HL-60 (cell line): ENCODE measurements around the gene VAMP2.

Experiments
- DNase-seq, 2 experiments: peaks; one replicate each; pipeline ENCODE4 v3.0.0-alpha.2; 2010 to 2020; ENCODE audit warnings: low read depth in 1 of 2, low spot score in 1 of 2
- H3K27ac ChIP-seq: fragments of 250-450 bp; sonication (Bioruptor Pico); replicated peaks from 2 replicates; pipeline ENCODE4 v1.5.1; 2020; ENCODE audit warnings: mild to moderate bottlenecking, moderate library complexity
- H3K27me3 ChIP-seq: fragments of 250-450 bp; sonication (Bioruptor Pico); 2 replicates; pipeline ENCODE4 v1.5.1; 2021; ENCODE audit warnings: mild to moderate bottlenecking, moderate library complexity; ENCODE audit not compliant: insufficient read depth, poor library complexity, severe bottlenecking
- H3K4me3 ChIP-seq: replicated peaks from 2 replicates; pipeline ENCODE4 v1.5.1; 2011; ENCODE audit warnings: mild to moderate bottlenecking, control low read depth, low read length; ENCODE audit not compliant: insufficient read depth
- GABPA ChIP-seq: IDR thresholded peaks from 2 replicates; pipeline ENCODE4 v1.6.1; 2012; ENCODE audit warnings: low read depth
- POLR2AphosphoS5 ChIP-seq: IDR thresholded peaks from 2 replicates; pipeline ENCODE4 v1.6.1; 2012; ENCODE audit warnings: low read depth
- SPI1 ChIP-seq: IDR thresholded peaks from 2 replicates; pipeline ENCODE4 v1.6.1; 2012; ENCODE audit warnings: low read depth, mild to moderate bottlenecking, borderline replicate concordance
- TF ChIP-seq, protein P1 (sequence below): IDR thresholded peaks from one replicate; pipeline ENCODE4 v1.5.1; 2011; ENCODE audit warnings: low read length, control low read depth, inconsistent platforms; ENCODE audit not compliant: insufficient read depth
- TF ChIP-seq, protein P2 (sequence below): IDR thresholded peaks from 2 replicates; pipeline ENCODE4 v1.6.1; 2012; ENCODE audit warnings: low read depth; ENCODE audit not compliant: insufficient replicate concordance

VAMP2 gene

DNA sequence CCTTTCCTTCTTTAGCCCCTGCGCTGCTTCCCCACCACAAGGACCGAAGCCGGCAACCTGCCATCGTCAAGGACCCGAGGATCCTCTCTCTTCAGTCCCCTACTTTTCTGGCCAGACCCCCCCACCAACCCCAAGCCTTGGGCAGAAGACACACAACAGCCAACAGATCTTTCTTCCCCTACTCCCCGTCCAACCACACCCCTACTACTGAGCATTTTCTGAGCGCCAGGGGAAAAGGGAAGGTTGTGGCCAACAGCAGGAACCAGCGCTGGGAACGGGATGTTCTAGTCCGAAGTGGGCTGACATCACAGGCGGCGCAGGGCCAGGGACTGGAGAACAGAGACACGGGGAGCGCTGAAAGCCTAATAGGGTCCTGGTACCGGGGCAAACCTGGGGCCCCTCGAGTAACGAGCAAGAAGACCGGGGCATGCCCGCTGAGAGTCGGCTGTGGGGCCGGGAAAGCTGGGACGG lies 11.1 kb downstream of the VAMP2 start:
- DNase-seq: peak in 1 of 2 experiments; percentile 45
- Histone ChIP-seq H3K27ac (peak overlapping the region; percentile 56), H3K27me3 (no peaks in the 10 kb centered on the region), H3K4me3 (peak overlapping the region; percentile 49)
- TF ChIP-seq GABPA (no peak), SPI1 (no peak), POLR2AphosphoS5 (no peak)
- TF ChIP-seq, protein P1, sequence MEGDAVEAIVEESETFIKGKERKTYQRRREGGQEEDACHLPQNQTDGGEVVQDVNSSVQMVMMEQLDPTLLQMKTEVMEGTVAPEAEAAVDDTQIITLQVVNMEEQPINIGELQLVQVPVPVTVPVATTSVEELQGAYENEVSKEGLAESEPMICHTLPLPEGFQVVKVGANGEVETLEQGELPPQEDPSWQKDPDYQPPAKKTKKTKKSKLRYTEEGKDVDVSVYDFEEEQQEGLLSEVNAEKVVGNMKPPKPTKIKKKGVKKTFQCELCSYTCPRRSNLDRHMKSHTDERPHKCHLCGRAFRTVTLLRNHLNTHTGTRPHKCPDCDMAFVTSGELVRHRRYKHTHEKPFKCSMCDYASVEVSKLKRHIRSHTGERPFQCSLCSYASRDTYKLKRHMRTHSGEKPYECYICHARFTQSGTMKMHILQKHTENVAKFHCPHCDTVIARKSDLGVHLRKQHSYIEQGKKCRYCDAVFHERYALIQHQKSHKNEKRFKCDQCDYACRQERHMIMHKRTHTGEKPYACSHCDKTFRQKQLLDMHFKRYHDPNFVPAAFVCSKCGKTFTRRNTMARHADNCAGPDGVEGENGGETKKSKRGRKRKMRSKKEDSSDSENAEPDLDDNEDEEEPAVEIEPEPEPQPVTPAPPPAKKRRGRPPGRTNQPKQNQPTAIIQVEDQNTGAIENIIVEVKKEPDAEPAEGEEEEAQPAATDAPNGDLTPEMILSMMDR: no peak
- TF ChIP-seq, protein P2, sequence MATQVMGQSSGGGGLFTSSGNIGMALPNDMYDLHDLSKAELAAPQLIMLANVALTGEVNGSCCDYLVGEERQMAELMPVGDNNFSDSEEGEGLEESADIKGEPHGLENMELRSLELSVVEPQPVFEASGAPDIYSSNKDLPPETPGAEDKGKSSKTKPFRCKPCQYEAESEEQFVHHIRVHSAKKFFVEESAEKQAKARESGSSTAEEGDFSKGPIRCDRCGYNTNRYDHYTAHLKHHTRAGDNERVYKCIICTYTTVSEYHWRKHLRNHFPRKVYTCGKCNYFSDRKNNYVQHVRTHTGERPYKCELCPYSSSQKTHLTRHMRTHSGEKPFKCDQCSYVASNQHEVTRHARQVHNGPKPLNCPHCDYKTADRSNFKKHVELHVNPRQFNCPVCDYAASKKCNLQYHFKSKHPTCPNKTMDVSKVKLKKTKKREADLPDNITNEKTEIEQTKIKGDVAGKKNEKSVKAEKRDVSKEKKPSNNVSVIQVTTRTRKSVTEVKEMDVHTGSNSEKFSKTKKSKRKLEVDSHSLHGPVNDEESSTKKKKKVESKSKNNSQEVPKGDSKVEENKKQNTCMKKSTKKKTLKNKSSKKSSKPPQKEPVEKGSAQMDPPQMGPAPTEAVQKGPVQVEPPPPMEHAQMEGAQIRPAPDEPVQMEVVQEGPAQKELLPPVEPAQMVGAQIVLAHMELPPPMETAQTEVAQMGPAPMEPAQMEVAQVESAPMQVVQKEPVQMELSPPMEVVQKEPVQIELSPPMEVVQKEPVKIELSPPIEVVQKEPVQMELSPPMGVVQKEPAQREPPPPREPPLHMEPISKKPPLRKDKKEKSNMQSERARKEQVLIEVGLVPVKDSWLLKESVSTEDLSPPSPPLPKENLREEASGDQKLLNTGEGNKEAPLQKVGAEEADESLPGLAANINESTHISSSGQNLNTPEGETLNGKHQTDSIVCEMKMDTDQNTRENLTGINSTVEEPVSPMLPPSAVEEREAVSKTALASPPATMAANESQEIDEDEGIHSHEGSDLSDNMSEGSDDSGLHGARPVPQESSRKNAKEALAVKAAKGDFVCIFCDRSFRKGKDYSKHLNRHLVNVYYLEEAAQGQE: no peak

DNA sequence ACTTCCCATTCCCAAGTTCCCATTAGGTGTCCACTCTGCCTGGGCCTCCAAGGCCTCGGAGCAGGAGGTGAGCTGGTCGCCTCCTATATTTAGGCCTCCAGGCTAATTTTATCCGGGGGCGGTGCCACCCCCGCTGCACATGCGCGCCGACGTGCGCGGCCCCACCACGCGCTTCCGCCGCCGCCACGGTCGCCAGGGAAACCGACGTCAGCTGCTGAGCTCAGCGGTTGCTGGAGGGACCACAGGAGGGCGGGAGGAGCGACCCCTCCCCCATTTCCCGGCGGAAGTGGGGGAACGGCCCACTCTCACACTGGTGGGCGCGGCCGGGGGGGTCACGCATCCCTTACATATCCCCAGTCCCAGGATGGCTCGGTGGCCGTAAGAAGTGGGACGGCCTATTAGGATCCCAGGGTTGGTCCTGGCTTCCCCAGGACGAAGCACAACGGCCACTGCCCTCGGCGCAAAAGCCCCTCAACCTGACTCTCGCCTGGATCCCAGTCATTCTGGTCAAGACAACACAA lies 11.6 kb downstream of the VAMP2 start:
- DNase-seq: peak in 1 of 2 experiments; percentile 51
- Histone ChIP-seq H3K27me3 (no peaks in the 10 kb centered on the region), H3K27ac (peak overlapping the region; percentile 56), H3K4me3 (peak overlapping the region; percentile 49)
- TF ChIP-seq, protein P2: no peak
- TF ChIP-seq, protein P1: no peak
- TF ChIP-seq SPI1: no peak
- no peak for TF ChIP-seq POLR2AphosphoS5
- no peak for TF ChIP-seq GABPA

DNA sequence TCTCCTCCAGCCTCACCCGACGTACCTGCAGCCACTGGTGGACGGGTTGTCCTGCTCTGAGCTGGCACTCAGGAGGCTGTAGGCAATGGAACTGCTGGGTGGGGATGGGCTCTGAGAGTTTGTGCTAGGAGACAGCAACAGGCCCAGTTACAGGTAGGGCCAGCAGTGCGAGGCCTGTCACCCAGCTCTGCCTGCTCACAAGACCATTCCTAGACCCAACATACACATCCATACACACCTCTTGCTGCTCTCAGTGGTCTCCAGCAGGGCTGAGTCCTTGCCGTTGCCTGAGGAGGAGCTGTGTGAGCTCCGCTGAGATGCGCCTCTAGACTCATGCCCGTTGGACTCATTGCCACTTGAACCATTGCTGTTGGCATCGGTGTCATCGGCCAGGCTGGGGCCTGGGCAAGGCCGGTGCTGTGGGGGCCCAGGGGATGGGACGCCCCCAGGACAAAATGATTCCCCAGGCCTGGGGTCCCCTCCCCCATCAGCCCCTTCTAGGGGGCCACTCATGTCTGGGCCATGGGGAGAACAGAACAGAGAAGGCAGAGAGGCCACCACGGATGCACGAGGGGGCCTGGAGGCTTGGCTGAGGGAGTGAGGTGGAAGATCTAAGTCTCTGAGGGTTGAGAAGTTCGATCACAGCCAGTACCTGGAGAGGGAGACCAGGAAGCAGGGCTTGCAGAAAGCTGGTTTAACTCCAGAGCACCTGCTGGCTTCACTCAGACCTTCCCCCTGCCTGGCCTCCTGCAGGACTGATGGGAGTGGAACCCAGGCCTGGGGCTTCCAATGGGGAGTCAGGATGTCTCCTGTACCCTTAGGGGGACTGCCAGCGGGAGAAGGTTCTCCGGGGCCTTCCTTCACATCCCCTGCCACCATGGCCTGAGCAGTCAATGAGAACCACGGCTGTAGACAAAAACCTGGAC lies 12.3 kb downstream of the VAMP2 start:
- TF ChIP-seq, protein P2: no peak
- no peak for TF ChIP-seq SPI1
- no peak for TF ChIP-seq GABPA
- no peak for TF ChIP-seq POLR2AphosphoS5
- TF ChIP-seq, protein P1: no peak
- no peak overlapping the region for H3K27ac ChIP-seq
- peak overlapping the region; percentile 49 for H3K4me3 ChIP-seq
- DNase-seq: no peak
- no peaks in the 10 kb centered on the region for H3K27me3 ChIP-seq
